GM11168 (cell line): ENCODE results near the gene PGC.

Experiments used
- in situ Hi-C: fragments of 300-500 bp; cut with MboI; formaldehyde crosslinking; loops from one replicate; pipeline ENCODE4 v1.12.0; 2022; ENCODE audit warnings: low sequenced_read_pairs; ENCODE audit not compliant: unreplicated experiment

The PGC gene

DNA sequence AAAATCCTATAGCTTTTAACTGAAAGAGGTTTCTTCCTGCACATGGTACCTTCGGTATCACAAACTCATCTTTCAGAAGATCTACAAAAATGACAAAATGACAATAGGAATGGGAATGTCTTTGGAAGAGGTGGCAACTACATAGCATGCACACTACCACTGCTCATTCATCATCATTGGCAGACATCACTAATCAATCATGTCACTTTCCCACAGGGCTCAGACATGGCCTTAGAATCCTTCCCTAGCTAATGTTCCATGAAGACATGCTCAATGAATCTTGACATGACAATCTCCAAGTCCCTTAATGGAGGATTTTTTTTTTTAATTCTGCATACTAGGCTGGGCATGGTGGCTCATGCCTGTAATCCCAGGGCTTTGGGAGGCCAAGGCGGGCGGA is 3.2 kb upstream of the PGC start:
- in situ Hi-C loops, result no loop called here

DNA sequence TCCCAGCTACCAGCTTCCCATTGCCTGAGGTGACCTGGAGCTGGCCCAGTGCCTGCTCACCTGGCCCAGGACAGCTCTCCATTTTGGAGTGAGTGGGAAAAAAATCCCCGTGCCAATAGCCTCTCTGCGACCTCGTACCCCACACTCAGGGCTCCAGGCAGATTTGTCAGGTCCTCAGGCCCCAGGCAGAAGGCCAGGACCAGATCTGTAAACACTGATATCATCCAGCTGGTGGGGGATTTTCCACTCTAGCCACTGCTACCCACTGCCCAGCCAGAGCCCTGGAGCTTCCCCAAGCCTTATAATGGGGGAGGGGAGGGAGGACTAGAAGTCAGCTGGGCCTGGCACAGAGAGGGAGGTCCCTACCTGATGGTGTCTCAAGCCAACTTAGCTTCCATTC is 1.3 kb upstream of the PGC start:
- in situ Hi-C loops, result no loop called here

- in situ Hi-C loops, result no loop called here
These were observed 893 bp upstream of the PGC start for GRCh38 chr6:41748102-41748477.

DNA sequence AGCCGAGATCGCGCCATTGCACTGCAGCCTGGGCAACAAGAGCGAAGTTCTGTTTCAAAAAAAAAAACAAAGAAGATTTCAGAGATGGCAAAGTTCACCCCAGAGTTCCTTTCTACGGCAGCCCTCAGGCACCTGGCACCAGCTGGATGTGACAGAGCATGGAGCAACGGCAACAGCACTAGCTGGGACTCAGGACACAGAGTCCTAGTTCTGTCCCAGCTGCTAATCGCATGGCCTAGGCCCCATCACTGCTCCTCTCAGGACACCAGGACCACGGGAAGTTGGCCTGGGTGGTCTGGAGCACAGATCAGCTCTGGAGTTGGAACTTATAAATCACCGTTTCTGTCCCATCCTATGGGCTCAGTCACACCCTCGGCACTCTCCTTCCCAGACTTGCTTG is 1.1 kb downstream of the PGC start:
- in situ Hi-C loops, result no loop called here

GRCh38 chr6:41744236-41744787 is 2.9 kb downstream of the PGC start:
- in situ Hi-C loops, result no loop called here

GRCh38 chr6:41743406-41744235 is 3.6 kb downstream of the PGC start:
- in situ Hi-C loops, result no loop called here

DNA sequence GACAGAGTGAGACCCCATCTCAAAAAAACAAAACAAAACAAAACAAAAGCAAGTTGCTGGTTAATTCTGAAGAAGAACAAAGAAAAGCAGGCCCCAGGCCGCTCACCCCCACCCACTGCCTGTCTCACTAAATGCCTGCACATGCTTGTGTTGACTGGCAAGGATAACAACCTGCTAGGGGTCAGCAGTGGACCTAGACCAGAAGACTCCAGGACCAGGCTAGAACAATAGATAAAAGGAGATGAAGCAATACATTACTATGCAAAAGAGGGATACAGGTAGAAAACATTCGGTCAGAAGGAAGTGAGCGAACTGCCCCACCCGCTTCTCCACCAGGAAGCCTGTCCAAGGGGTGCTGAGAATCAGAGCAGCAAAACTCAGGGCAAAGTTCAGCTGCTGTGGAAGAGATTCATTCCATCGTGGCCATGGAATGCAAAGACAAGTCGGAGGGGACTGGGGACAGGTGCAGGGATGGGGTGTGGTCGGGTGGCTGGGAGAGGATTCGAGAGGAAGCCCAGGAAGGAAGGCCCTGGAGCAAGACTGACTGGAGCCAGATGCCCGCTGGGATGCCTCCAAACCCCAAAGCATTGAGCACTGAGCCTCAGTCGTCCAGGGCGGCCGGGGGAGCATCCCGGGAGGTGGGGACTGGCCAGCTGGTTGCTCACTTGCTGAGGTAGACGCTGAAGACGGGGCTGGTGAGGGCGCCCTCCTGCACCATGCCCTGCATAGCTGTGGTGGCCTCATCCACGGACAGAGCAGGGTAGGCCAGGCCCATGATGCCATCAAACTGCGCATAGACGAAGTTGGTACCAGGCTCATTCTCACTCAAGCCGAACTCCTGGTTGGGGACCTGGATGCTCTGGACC is 5.3 kb downstream of the PGC start:
- in situ Hi-C loops, result no loop called here

- in situ Hi-C loops, result no loop called here
These were observed 6.6 kb downstream of the PGC start for GRCh38 chr6:41740366-41741162.

DNA sequence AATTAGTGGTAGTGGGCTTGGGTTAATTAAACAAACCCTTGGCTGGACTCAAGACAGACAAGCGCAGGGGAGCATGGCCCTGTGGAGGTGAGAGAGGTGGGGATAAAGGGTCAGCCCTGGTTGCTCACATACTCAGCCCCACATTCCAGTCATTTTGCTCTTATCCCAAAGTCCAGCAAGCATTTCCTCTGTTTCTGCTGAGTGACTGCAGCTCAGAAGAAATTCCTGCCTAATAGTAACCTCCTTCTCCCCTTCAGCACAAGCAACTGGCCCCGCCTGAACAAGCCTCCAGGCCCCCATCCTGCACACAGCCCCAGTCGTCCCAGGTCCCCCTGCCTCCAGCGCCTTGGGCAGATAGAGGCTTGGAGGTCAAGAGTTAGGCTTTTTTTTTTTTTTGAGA is 8.2 kb downstream of the PGC start:
- in situ Hi-C loops, result no loop called here

GRCh38 chr6:41737591-41738130 is 9.5 kb downstream of the PGC start:
- in situ Hi-C loops, result no loop called here

DNA sequence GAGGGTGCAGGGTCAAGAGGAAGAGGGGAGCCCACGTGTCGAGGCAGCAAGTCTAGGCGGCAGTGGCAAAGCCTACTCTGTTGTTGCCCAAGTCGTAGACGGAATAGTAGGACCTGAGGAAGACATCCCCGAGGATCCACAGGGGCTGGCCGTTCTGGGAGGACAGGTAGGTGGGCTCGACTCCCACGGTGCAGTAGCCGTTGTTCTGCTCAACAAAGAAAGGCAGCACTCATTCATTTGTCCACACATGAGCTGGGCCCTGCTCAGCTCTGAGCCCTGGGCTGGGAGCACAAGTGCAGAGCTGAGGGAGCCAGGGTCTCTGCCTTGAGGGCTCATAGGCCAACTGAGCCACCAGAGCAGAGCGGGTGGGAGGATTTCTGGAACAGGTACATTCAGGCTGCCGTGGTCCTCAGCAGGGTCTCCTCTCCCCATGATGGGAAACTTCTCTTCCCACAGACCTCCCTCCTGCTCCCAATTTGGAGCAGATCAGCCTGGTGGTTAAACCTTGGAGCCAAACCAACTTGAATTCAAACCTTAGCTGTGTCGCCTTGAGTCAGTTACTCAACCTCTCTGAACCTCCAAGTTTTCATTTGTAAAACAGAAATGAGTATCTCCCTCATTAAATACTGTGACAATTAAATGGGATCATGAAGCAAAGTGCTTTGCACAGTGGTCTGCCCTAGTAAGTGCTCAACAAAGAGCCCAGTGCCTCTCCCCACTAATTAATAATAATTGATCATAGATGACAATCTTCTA is 10.2 kb downstream of the PGC start:
- in situ Hi-C loops, result no loop called here

DNA sequence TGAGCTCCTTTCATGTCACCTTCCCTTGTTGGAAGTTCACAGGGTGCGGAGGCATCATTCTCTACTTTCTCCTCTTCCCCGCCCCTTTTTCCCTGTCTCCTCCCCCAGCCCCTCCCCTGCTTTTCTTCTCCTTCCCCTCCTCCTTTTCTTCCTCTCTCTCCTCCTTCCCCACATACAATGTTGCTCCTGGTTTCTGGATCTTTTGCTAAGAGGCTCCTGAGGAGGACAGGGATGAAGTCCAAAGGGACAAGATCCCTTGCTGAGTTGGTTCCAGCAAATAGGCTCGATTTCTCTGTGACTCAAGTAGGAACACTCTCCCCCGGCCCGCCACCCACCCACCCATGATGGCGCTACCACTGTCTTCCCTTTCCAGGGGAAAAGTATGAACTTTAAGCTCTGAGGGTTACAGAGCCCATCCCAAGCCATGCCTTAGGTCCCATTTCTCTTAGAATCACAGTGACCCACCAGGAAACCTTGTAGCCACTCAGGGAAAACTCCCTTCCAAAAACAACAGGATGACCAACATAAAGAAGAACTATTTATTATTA is 10.9 kb downstream of the PGC start:
- in situ Hi-C loops, result no loop called here

DNA sequence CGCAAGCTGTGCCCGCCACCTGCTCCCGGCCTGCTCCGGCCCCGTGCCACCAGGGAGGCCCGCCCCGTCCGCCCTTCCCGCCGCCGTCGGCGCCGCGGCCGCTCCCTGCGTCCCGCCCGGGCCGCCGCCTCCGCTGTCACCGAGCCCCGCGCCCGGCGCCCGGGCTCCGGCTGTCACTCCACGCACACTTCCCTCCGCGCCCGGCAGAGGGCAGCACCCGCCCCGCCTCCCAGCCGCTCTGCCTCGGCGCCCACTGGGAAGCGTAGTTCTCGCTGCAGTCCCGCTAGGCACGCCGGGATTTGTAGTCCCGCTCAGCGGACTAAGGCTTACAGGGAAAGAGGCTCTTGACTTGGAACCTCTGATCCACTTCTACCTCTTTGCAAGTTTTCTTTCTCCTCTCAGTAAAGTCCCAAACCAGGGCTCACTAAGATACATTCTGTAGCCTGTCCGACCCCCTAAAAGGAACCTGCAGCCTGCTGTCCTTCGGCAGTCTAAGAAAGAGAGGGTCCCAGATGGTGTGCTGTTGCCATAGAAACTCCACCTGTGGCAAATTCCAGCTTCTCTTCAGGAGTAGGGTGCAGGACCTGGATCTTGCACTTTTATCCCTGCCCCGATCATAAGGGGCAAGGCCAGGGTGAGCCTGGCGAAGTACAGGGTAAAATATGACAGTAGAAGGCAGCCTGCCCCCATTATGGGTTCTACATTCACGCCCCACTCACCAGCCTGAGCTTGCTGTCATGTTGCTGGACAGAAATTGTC is 11.6 kb downstream of the PGC start, which contains the start of gene TFEB:
Gene TFEB, minus strand, starts transcription at position 182 of the 759 bp plus-strand sequence. CDS start 44,395 bp downstream, outside the sequence.
- in situ Hi-C loops, result no loop called here

GRCh38 chr6:41734666-41735426 is 12.4 kb downstream of the PGC start:
- in situ Hi-C loops, result no loop called here

- in situ Hi-C loops, result no loop called here
These were observed 13.2 kb downstream of the PGC start for GRCh38 chr6:41733707-41734665.

DNA sequence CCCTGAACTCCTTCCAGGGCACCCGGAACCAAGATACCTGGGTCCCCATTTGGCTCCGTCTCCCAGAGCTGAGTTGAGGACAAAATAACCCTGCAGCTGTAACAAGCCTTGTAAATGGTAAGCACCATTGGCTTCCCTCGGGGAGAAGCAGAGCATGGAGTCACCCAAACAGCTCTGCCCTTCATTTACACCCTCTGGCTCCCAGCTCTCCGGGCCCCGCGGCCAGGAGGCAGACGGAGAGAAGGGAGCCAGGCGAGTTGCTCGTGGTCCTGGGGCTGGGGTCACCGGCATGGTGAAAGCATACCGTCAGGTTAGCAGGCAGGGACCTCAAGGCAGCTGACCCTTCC is 13.9 kb downstream of the PGC start:
- in situ Hi-C loops, result no loop called here
